HCT116 (cell line): ENCODE data around the gene VWA3B. TPM values are rescaled to one million over a fixed set of nuclear protein-coding genes. Genes with fewer than 3 reads are reported as not detected.

Experiments
- ATAC-seq: fragments of 200-7000 bp; cut with Tn5 transposase; 2 replicates; pipeline ENCODE4 v1.9.1; 2020; ENCODE audit warnings: mild to moderate bottlenecking, moderate library complexity
- BruUV-seq: library from RNA; stranded (reverse); fragments of 400-500 nt; replicated peaks from 2 replicates; lab custom pipeline; 2021; lab: Mats Ljungman, UMichigan
- CTCF ChIA-PET: fragments of 300-600 bp; sonication (Branson Sonifier 250); formaldehyde crosslinking; loops from one replicate; lab custom pipeline; 2021; ENCODE audit warnings: antibody characterized with exemption; lab: Charles Lee
- POLR2A ChIA-PET: fragments of 300-600, 350-600 bp; sonication (Branson Sonifier 250); formaldehyde crosslinking; loops from one replicate; lab custom pipeline; 2021; ENCODE audit warnings: antibody characterized with exemption; lab: Charles Lee
- RAD21 ChIA-PET, 2 experiments: fragments of 300-600 bp; sonication (Branson Sonifier 250); formaldehyde crosslinking; loops; one replicate each; lab custom pipeline; 2023; ENCODE audit warnings: low total read pairs in 2 of 2; ENCODE audit not compliant: uncharacterized antibody in 2 of 2, unreplicated experiment in 2 of 2, low non-redundant PET in 1 of 2; lab: Charles Lee
- DNase-seq: peaks from one replicate; pipeline ENCODE4 v3.0.0-alpha.2; 2010; ENCODE audit warnings: low read depth, low spot score
- H2AFZ ChIP-seq: fragments of 200-600 bp; shearing (Covaris generic), sonication (generic); 2 replicates; pipeline ENCODE4 v1.6.1; 2017; ENCODE audit warnings: low read depth, mixed run types, mixed read lengths, antibody characterized with exemption, low read length; ENCODE audit not compliant: poor library complexity, severe bottlenecking
- H3K27ac ChIP-seq: 2 replicates; pipeline ENCODE4 v1.5.1; 2012; ENCODE audit warnings: low read depth, low read length
- H3K27me3 ChIP-seq: fragments of 200-600 bp; sonication (generic); 2 replicates; pipeline ENCODE4 v1.6.1; 2016; ENCODE audit warnings: mixed run types, low read length, mixed read lengths; ENCODE audit not compliant: insufficient read depth
- H3K36me3 ChIP-seq, 2 experiments: fragments of 200-500 bp in 1 of 2; fragments of 200-600 bp in 1 of 2; sonication (Bioruptor generic) in 1 of 2; sonication (generic) in 1 of 2; 2 replicates each; pipeline versions ENCODE4 v1.5.1 to v1.6.1; 2014 to 2016; ENCODE audit warnings: low read length in 2 of 2, inconsistent platforms in 1 of 2, mixed read lengths in 1 of 2, mixed run types in 1 of 2; ENCODE audit not compliant: insufficient read depth in 2 of 2, control insufficient read depth in 1 of 2
- H3K4me1 ChIP-seq, 2 experiments: fragments of 200-600 bp in 1 of 2; sonication (generic) in 1 of 2; 2 replicates each; pipeline versions ENCODE4 v1.5.1 to v1.6.1; 2012 to 2017; ENCODE audit warnings: low read length in 2 of 2, inconsistent platforms in 1 of 2, mild to moderate bottlenecking in 1 of 2, mixed read lengths in 1 of 2, mixed run types in 1 of 2, moderate library complexity in 1 of 2; ENCODE audit not compliant: insufficient read depth in 2 of 2, control insufficient read depth in 1 of 2
- H3K4me2 ChIP-seq: fragments of 200-600 bp; sonication (generic); 2 replicates; pipeline ENCODE4 v1.6.1; 2017; ENCODE audit warnings: mixed run types, low read length, mixed read lengths
- H3K4me3 ChIP-seq, 2 experiments: fragments of 200-600 bp in 1 of 2; sonication (generic) in 1 of 2; replicated peaks in 1 of 2; 2 replicates each; pipeline ENCODE4 v1.5.1; 2011 to 2016; ENCODE audit warnings: low read length in 2 of 2, control low read depth in 1 of 2, low read depth in 1 of 2, mild to moderate bottlenecking in 1 of 2, mixed read lengths in 1 of 2, mixed run types in 1 of 2
- H3K79me2 ChIP-seq: fragments of 200-600 bp; sonication (generic); 2 replicates; pipeline ENCODE4 v1.6.1; 2017; ENCODE audit warnings: mild to moderate bottlenecking, mixed run types, low read length, moderate library complexity, mixed read lengths; ENCODE audit not compliant: insufficient read depth
- H3K9ac ChIP-seq: fragments of 200-600 bp; sonication (generic); 2 replicates; pipeline ENCODE4 v1.6.1; 2016; ENCODE audit warnings: low read length, mixed read lengths
- H3K9me2 ChIP-seq: fragments of 200-600 bp; sonication (generic), shearing (Covaris generic); 2 replicates; pipeline ENCODE4 v1.6.1; 2017; ENCODE audit warnings: mixed run types, mild to moderate bottlenecking, moderate library complexity; ENCODE audit not compliant: insufficient read depth
- H3K9me3 ChIP-seq, 2 experiments: fragments of 200-500 bp in 1 of 2; fragments of 200-600 bp in 1 of 2; sonication (Bioruptor generic) in 1 of 2; sonication (generic) in 1 of 2; 2 replicates each; pipeline ENCODE4 v1.6.1; 2014 to 2017; ENCODE audit warnings: low read length in 2 of 2, mixed read lengths in 2 of 2, inconsistent platforms in 1 of 2, low read depth in 1 of 2, mild to moderate bottlenecking in 1 of 2, mixed run types in 1 of 2, moderate library complexity in 1 of 2; ENCODE audit not compliant: control insufficient read depth in 1 of 2, insufficient read depth in 1 of 2
- H4K20me1 ChIP-seq: fragments of 200-600 bp; sonication (generic), shearing (Covaris generic); 2 replicates; pipeline ENCODE4 v1.6.1; 2017; ENCODE audit warnings: mixed run types, mild to moderate bottlenecking, moderate library complexity; ENCODE audit not compliant: insufficient read depth
- CBX3 ChIP-seq: IDR thresholded peaks from 2 replicates; pipeline ENCODE4 v1.6.1; 2012; ENCODE audit warnings: low read depth
- CEBPB ChIP-seq: IDR thresholded peaks from 2 replicates; pipeline ENCODE4 v1.6.1; 2012; ENCODE audit warnings: low read depth
- EGR1 ChIP-seq: IDR thresholded peaks from 2 replicates; pipeline ENCODE4 v1.6.1; 2012; ENCODE audit warnings: low read depth
- ELF1 ChIP-seq: IDR thresholded peaks from 2 replicates; pipeline ENCODE4 v1.6.1; 2012; ENCODE audit warnings: low read depth, borderline replicate concordance
- EZH2 ChIP-seq: fragments of 200-600 bp; sonication (generic); IDR thresholded peaks from 2 replicates; pipeline ENCODE4 v1.6.1; 2017; ENCODE audit warnings: antibody characterized with exemption, mixed run types
- EZH2phosphoT487 ChIP-seq: fragments of 200-600 bp; IDR thresholded peaks from 2 replicates; pipeline ENCODE4 v1.6.1; 2018; ENCODE audit warnings: antibody characterized with exemption, borderline replicate concordance
- FOSL1 ChIP-seq: IDR thresholded peaks from 2 replicates; pipeline ENCODE4 v1.6.1; 2012; ENCODE audit warnings: low read depth
- JUND ChIP-seq: IDR thresholded peaks from 2 replicates; pipeline ENCODE4 v1.6.1; 2012
- POLR2A ChIP-seq: IDR thresholded peaks from 2 replicates; pipeline ENCODE4 v1.7.0; 2011; ENCODE audit warnings: borderline replicate concordance; ENCODE audit not compliant: insufficient read depth, insufficient read length; ENCODE audit errors: extremely low read depth
- POLR2AphosphoS5 ChIP-seq: IDR thresholded peaks from 2 replicates; pipeline ENCODE4 v1.6.1; 2011; ENCODE audit warnings: mild to moderate bottlenecking, low read depth, low read length, moderate library complexity
- SIN3A ChIP-seq: IDR thresholded peaks from 2 replicates; pipeline ENCODE4 v1.6.1; 2012; ENCODE audit warnings: low read depth
- SP1 ChIP-seq: IDR thresholded peaks from 2 replicates; pipeline ENCODE4 v1.6.1; 2012; ENCODE audit warnings: low read depth
- TCF7L2 ChIP-seq: IDR thresholded peaks from 2 replicates; pipeline ENCODE4 v1.7.0; 2011; ENCODE audit warnings: borderline replicate concordance, inconsistent platforms; ENCODE audit not compliant: insufficient read depth, insufficient read length; ENCODE audit errors: extremely low read depth
- ZFX ChIP-seq: fragments of 450-650 bp; IDR thresholded peaks from 2 replicates; pipeline ENCODE4 v1.6.1; 2017
- intact Hi-C: fragments of 100-400 bp; cut with micrococcal nuclease; formaldehyde crosslinking; loops from 2 replicates; pipeline ENCODE4 v1.10.0; 2022
- total RNA-seq: library from RNA; stranded (reverse); gene quantifications from one replicate; pipeline ENCODE4 v1.2.1, GENCODE V29; 2021; ENCODE audit not compliant: unreplicated experiment
- TF ChIP-seq, protein P1 (sequence below): IDR thresholded peaks from 2 replicates; pipeline ENCODE4 v1.6.1; 2012
- TF ChIP-seq, protein P2 (sequence below): IDR thresholded peaks from 2 replicates; pipeline ENCODE4 v1.6.1; 2011; ENCODE audit warnings: mild to moderate bottlenecking, low read length, moderate library complexity; ENCODE audit not compliant: insufficient replicate concordance; ENCODE audit errors: extremely low read depth
- TF ChIP-seq, protein P3 (sequence below): IDR thresholded peaks from 2 replicates; pipeline ENCODE4 v1.6.1; 2012; ENCODE audit warnings: low read depth
- TF ChIP-seq, protein P4 (sequence below): IDR thresholded peaks from 2 replicates; pipeline ENCODE4 v1.6.1; 2012

VWA3B gene
- total RNA-seq, 1 experiment from 2014 or later: 0.47 TPM

DNA sequence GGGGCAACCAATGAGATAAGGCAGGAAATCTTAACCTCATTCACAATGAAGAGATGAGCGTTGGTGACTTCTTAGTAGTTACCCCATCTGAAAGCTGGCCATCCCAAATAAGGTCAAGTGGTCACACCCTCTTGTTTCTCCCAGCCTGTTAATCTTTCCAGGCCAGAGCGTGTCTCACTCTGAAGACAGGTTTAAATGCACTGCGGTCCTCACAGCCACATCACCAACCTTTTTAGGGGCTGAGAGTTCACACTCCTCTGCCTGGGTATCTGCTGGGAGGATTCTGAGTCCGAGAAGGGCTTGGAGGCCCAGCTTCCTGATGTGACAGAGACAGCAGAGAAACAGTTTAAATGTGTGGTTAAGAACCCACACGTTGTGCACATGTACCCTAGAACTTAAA lies 246.0 kb downstream of the VWA3B start:
- CTCF ChIA-PET: no interaction called here
- no peak overlapping the region for H3K4me3 ChIP-seq
- H3K79me2 ChIP-seq: no peaks in the 10 kb centered on the region
- intact Hi-C loops: no loop called here
- DNase-seq: no peak
- H3K9me2 ChIP-seq: no peaks in the 10 kb centered on the region
- H3K36me3 ChIP-seq: no peaks in the 10 kb centered on the region
- H3K27ac ChIP-seq: no peak overlapping the region
- no peaks in the 10 kb centered on the region; a peak in 1 of 4 replicates for H3K9me3 ChIP-seq
- no peaks in the 10 kb centered on the region for H3K4me1 ChIP-seq
- H4K20me1 ChIP-seq: no peaks in the 10 kb centered on the region
- H3K4me2 ChIP-seq: no peak overlapping the region
- TF ChIP-seq POLR2AphosphoS5: no peak
- no peak for TF ChIP-seq SIN3A
- TF ChIP-seq, all 23 proteins: peak for 0
- no peak for ATAC-seq
- no TSS peak for BruUV-seq
- RAD21 ChIA-PET: no interaction called here
- POLR2A ChIA-PET: no interaction called here
- Histone ChIP-seq H3K27me3 (no peaks in the 10 kb centered on the region), H2AFZ (no peak overlapping the region), H3K9ac (no peak overlapping the region)

DNA sequence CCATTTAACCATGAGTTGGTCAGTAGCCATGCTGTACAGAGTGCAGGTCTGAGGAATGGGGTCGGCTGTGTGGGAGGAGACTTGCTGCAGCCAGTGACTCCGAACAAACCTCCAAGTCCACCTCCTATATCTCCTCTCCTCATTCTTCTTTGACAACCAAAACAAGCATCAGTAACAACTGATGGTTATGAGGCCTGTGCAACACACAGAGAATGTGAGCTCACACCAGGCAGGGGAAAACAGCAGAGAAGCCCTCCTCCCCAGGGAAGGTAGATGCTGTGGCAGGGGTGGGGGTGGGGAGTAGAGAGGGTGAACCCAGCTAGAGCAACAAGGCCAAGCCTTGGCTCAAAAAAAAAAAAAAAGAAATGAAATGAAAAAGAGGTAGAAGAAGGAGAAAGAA lies 247.0 kb downstream of the VWA3B start:
- no peaks in the 10 kb centered on the region for H3K9me2 ChIP-seq
- DNase-seq (no peak), ATAC-seq (no peak)
- no peaks in the 10 kb centered on the region for H3K79me2 ChIP-seq
- H3K4me2 ChIP-seq: no peak overlapping the region
- no TSS peak for BruUV-seq
- RAD21 ChIA-PET: no interaction called here
- POLR2A ChIA-PET: no interaction called here
- CTCF ChIA-PET: no interaction called here
- no peaks in the 10 kb centered on the region for H3K4me1 ChIP-seq
- H3K27me3 ChIP-seq: no peaks in the 10 kb centered on the region
- intact Hi-C loops: no loop called here
- no peak for TF ChIP-seq TCF7L2
- TF ChIP-seq EGR1: no peak
- TF ChIP-seq, protein P1, sequence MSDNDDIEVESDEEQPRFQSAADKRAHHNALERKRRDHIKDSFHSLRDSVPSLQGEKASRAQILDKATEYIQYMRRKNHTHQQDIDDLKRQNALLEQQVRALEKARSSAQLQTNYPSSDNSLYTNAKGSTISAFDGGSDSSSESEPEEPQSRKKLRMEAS: no peak
- no peak for TF ChIP-seq EZH2phosphoT487
- TF ChIP-seq, protein P2, sequence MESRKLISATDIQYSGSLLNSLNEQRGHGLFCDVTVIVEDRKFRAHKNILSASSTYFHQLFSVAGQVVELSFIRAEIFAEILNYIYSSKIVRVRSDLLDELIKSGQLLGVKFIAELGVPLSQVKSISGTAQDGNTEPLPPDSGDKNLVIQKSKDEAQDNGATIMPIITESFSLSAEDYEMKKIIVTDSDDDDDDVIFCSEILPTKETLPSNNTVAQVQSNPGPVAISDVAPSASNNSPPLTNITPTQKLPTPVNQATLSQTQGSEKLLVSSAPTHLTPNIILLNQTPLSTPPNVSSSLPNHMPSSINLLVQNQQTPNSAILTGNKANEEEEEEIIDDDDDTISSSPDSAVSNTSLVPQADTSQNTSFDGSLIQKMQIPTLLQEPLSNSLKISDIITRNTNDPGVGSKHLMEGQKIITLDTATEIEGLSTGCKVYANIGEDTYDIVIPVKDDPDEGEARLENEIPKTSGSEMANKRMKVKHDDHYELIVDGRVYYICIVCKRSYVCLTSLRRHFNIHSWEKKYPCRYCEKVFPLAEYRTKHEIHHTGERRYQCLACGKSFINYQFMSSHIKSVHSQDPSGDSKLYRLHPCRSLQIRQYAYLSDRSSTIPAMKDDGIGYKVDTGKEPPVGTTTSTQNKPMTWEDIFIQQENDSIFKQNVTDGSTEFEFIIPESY: no peak
- TF ChIP-seq, protein P3, sequence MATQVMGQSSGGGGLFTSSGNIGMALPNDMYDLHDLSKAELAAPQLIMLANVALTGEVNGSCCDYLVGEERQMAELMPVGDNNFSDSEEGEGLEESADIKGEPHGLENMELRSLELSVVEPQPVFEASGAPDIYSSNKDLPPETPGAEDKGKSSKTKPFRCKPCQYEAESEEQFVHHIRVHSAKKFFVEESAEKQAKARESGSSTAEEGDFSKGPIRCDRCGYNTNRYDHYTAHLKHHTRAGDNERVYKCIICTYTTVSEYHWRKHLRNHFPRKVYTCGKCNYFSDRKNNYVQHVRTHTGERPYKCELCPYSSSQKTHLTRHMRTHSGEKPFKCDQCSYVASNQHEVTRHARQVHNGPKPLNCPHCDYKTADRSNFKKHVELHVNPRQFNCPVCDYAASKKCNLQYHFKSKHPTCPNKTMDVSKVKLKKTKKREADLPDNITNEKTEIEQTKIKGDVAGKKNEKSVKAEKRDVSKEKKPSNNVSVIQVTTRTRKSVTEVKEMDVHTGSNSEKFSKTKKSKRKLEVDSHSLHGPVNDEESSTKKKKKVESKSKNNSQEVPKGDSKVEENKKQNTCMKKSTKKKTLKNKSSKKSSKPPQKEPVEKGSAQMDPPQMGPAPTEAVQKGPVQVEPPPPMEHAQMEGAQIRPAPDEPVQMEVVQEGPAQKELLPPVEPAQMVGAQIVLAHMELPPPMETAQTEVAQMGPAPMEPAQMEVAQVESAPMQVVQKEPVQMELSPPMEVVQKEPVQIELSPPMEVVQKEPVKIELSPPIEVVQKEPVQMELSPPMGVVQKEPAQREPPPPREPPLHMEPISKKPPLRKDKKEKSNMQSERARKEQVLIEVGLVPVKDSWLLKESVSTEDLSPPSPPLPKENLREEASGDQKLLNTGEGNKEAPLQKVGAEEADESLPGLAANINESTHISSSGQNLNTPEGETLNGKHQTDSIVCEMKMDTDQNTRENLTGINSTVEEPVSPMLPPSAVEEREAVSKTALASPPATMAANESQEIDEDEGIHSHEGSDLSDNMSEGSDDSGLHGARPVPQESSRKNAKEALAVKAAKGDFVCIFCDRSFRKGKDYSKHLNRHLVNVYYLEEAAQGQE: no peak
- TF ChIP-seq JUND: no peak
- no peak for TF ChIP-seq POLR2A
- TF ChIP-seq CBX3: no peak
- TF ChIP-seq CEBPB: no peak
- TF ChIP-seq EZH2: no peak
- TF ChIP-seq ELF1: no peak
- TF ChIP-seq SP1: no peak
- TF ChIP-seq ZFX: no peak
- TF ChIP-seq, protein P4, sequence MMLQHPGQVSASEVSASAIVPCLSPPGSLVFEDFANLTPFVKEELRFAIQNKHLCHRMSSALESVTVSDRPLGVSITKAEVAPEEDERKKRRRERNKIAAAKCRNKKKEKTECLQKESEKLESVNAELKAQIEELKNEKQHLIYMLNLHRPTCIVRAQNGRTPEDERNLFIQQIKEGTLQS: no peak
- no peak for TF ChIP-seq FOSL1
- no peak overlapping the region for H3K4me3 ChIP-seq
- no peak overlapping the region for H3K27ac ChIP-seq
- H2AFZ ChIP-seq: no peak overlapping the region
- H3K9me3 ChIP-seq: no peaks in the 10 kb centered on the region; a peak in 1 of 4 replicates
- H3K9ac ChIP-seq: no peak overlapping the region
- no peaks in the 10 kb centered on the region for H3K36me3 ChIP-seq
- no peaks in the 10 kb centered on the region for H4K20me1 ChIP-seq
